HG02588 (cell line): ENCODE data around the gene RGS7.
"Not testable (repeated sequence)": the region's sequence is repeated elsewhere in the genome, so short reads cannot be mapped to it uniquely, and the experiment has no call there.

Source experiments
- ATAC-seq: cut with Tn5 transposase; IDR thresholded peaks from one replicate; pipeline ENCODE4 v1.9.1; 2021; ENCODE audit warnings: mild to moderate bottlenecking, moderate library complexity; ENCODE audit not compliant: unreplicated experiment

The RGS7 gene

DNA sequence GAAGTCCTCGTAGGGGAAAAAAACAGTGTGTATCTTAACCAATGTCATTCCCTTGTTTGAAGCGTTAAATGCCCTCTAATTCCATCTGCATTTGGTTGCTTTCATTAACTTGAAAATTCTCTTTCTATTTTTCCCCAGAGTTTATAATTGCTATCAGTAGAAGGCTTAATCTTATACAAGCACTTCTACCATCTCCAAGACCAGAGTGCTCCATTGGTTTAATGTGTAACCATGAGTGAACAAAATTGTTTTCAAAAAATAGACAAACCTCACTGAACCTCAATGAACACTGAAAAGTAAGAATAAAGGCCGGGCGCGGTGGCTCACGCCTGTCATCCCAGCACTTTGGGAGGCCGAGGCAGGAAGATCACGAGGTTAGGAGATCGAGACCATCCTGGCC is 141.3 kb downstream of the RGS7 start:
- no peak for ATAC-seq

DNA sequence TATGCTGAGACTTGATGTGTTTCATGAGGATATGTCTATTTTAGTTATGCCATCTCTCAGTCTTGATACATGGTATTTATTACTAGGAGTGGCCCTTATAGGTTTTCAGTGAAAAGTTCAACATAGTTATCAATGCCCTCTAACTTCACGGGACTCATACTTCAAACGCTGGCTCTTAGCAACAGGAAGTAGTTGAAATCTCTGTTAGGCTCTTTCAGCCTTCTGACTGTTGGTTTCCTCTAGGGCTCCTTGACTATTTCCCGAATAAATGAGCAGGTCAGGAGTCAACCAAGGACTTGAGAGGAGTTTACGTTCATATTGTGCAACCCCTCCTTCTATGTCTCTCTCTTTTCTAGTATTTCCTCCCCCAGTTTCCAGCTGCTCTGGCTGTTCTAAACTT is 141.8 kb downstream of the RGS7 start:
- ATAC-seq = no peak

DNA sequence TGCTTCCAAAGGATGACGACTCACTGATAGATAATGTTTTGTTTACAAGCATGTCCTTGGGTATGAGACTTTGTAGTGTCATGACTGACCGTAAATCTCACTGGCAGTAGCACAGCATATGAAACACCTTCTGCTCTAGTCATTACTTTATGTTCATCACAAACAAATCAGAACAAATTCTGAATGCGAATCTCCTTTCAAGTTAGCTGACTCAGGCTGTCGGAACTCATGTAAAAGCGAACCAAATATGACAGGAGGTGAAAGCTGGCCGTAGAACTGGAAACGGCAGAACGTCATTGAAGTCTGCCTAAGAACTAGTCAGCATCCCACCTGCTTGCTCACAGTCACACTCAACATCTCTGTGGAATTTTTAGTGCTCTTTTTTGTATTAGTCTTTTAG is 143.9 kb downstream of the RGS7 start:
- ATAC-seq = no peak

DNA sequence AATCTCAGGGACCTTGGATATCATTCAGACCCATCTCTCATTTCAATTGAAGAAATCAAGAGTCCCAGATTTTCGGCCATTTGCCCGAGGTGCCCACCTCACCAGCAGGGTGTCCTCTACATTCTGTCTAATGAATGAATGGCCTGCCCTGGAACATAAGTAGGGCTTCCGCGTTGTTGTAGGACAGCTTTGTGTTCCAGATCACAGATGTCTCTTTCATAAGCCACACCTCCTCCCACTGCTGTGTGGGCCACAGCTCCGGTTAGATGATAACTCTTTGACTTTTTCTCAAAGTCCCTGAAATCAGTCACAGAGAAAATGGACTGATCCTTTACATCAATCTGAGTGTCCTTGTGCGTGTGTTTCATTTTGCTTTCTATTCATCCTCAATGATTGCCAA is 144.4 kb downstream of the RGS7 start:
- no peak for ATAC-seq

DNA sequence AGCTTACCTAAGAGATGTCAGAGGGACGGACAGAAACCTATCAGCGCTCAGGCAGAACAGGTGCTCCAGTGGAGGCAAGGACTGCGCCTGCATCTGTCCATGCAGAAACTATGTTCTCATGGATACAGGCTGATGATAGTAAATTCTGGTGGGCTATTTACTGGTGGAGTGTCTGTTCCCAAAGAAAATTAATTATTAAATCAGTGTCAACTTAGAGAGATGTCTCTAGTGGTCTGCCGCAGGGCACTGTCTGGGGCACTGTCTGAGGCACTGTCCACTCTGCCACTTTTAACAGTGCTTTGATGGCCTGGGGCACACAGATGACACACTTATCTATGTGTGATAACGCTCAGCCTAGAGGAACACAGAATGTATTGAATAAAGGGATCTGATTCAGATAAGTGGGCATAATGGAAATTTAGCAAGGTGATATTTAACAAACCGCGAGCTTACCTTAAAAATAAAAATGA is 148.1 kb downstream of the RGS7 start:
- no peak for ATAC-seq

DNA sequence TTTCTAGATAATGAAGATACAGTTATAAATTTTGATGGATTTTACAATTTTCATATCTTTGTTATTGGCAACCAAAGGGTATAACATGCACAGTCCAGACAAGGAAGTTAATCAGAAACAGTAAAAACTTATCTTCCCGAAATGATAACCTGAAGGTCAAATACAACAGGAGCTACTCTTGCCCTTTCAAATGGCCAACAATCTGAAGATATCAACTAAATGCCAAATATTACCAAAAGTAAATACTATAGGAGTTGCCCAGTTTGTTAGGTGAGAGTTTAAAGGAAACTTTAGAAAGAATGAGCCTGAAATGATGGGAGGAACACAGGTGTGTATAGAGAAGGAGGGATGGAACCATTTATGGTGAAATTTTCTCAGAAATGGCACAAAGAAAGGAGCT is 153.2 kb downstream of the RGS7 start:
- no peak for ATAC-seq

DNA sequence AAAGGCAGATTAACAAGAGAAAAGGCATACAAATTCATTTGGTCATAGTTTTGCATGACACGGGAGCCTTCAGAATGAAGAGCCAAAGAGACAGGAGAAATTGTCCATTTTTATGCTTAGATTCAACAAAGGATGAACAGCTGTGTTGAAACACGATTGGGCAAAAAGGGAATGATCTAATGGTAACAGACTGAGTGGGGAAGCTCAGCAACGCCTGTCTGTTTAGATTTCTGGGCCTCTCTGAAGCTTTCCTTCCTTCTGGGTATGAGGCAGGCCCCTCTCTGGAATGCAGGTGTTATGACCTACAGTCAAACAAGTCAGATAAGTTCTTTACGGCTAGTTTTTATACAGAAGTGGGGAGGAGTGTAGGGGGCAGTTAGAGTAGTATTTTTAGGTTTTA is 154.6 kb downstream of the RGS7 start:
- no peak for ATAC-seq

DNA sequence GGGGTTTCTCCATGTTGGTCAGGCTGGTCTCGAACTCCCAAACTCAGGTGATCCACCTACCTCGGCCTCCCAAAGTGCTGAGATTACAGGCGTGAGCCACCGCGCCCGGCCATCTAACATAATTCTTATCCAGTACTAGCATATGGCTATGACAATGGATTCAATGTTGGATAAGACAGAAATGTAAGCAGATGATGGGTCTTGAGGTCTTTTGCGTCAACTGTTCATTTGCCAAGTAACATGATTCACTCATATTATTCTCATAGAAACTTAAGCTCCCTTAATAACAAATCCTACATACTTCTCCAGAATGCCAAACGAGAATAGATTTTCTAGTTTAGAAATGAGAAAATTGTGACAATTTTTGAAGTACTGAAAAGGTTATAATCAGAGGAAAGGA is 170.3 kb downstream of the RGS7 start:
- ATAC-seq = no peak

DNA sequence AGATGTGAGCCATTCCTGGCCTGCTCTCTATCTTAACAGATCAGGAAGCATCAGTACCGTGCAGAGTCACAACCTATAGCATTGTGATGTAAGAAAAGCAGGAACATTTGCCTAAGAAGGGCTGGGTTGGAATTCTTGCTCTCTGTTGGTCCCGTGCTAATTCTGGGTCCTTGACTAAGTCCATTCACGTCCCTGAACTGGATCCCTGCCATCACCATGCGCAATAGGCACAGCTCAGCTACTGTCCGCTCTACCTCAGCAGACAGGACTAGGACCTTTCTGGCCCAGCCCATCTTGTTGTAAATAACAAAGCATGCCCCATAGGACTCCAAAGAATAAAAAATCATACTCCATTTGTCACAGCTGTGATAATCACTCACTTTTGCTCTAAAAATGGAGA is 175.0 kb downstream of the RGS7 start:
- no peak for ATAC-seq

DNA sequence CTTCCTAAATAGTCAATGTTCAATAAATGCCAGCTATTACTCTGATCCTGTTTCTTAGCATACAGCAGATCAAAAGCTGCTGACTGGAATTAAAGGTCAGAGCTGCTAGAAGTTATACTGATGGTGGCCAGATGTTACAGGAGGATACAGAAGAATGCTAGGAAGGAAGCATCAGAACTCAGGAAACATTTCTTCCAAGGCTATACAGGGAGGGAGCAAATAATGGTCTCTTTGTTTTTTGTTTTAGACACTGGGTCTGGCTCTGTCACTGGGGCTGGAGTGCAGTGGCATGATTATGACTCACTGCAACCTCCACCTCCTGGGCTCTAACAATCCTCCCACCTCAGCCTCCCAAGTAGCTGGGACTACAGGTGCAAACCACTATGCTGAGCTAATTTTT is 175.5 kb downstream of the RGS7 start:
- ATAC-seq = no peak

DNA sequence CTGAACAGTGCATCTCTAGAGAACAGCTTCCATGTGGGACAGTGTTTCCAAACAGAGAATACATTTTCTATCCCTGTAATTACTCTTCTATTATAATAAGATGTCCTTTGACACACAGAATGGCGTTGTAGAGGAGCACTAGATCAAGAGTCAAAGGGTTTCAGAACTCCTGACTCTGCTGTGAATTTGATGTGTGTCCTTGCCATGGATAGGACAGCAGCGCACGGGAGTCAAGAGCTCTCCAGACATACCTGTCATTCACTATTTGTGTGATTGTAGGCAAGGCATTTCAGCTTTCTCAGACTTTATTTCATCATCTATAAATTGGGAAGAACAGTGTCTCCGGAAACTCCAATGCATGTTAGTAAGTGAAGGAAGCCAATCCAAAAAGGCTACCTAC is 176.4 kb downstream of the RGS7 start:
- no peak for ATAC-seq

DNA sequence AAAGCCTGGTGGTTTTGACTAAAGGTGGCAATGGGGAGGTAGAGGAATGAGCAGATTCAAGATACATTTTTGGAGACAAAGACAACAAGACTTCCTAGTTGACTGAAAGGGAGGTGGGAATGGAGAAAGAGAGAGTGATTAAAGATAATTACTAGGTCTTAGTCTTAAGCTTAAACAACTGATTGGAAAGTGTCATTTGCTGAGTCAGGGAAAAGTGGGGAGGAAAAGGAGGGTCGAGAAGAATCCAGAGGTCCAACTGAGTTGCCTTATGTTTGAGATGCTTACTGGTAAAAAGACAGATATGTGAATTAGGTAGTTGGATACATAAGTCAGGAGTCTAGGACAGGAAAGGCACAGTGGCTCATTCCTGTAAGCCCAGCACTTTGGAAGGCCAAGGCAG is 179.3 kb downstream of the RGS7 start:
- no peak for ATAC-seq

DNA sequence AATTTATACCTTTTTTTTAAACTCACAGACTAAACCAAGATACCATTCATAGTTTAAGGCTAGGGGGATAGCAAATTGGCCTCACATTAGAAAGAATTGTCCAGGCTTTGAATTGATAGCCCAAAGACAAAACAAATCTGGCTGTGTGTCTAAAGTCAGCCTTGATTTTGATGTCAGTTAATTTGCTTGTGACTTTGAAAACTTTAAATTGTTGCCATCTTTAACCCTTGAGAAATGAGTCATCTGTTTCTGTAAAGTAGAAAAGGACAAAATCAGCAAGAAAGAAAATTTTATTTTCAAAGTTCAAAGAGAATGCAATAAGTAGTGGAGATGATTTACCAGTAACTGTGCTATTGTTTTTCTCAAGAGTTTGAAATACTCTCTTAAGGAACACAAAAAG is 184.5 kb downstream of the RGS7 start:
- no peak for ATAC-seq

DNA sequence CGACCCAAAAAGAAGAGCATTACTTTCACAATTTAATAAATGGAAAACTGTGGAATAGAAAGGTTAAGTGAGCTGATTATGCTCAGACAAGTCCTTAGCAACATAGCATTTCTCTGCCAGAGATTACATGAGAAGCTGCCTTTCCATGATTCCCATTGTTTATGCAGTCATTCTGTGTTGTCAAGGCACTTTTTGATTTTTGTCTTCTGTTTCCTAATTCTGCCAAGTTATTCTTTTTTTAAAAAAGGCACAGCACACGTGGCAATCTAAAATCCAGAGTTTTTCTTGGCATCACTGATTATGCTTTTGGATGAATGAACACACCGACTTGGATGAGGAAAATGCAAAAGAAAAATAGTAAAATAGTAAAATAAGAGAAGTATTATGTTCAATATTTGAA is 185.0 kb downstream of the RGS7 start:
- no peak for ATAC-seq

DNA sequence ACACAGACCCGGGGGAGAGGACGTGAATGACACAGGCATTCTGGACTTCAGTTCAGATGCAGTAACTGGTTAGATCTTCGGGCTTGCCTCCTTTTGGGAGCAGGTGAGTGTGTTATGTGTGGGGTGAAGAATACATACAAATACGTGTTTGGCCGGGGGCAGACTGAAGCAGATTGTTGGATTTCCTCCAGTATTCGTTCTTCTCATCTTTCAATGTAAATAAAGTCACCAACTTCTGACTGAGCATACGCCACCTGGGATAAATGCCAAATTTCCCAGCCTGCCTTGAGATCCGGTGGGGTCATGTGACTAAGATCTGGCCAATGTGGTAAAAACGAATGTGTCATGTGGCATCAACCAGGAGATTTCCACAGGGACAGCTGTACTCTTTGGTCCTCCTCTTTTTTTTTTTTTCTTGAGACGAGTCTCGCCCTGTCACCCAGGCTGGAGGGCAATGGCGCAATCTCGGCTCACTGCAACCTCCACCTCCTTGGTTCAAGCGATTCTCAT is 189.8 kb downstream of the RGS7 start:
- ATAC-seq = no peak

DNA sequence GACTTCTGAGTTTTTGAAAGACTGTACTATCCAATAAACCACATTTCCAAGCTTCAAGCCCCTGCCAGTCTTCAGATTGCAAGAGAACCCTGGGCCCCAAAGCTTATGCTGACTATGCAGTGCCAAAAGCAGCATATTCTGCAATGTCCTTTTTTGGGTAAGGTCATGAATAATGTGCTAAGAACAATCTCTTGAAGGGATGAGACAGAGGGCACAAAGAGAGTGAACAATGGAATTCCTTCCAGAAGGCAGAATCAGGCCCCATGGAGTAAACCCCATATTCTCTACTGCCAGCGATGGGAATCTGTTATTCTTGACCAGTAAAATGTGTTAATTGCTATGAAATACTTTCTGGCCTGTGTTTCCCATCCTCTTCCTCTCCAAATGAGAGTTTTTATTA is 190.4 kb downstream of the RGS7 start:
- ATAC-seq = no peak

DNA sequence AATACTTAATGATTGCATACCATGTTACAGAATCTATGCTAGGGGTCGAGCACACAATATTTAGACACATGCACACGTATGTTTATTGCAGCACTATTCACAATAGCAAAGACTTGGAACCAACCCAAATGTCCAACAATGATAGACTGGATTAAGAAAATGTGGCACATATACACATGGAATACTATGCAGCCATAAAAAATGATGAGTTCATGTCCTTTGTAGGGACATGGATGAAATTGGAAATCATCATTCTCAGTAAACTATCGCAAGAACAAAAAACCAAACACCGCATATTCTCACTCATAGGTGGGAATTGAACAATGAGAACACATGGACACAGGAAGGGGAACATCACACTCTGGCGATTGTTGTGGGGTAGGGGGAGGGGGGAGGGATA is 191.7 kb downstream of the RGS7 start:
- ATAC-seq = not testable (repeated sequence)

DNA sequence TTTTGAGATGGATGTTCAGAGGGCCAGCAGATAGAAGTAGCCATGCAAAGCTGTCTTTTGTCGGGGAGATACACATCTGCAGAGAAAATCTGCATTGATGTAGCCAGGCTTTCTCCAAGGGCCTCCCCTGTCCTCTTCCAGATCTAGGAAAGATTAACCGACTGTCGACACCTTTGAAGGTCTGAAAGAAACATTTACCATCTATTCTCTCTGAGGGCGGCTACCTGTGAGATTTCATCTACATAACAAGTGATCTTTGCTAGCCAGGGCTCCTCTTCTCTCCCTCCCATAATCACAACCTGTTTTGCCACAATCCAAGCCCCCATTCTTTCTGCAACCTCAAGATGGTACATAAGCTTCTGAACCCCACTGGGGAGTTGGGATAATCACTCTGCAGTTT is 193.6 kb downstream of the RGS7 start:
- no peak for ATAC-seq

DNA sequence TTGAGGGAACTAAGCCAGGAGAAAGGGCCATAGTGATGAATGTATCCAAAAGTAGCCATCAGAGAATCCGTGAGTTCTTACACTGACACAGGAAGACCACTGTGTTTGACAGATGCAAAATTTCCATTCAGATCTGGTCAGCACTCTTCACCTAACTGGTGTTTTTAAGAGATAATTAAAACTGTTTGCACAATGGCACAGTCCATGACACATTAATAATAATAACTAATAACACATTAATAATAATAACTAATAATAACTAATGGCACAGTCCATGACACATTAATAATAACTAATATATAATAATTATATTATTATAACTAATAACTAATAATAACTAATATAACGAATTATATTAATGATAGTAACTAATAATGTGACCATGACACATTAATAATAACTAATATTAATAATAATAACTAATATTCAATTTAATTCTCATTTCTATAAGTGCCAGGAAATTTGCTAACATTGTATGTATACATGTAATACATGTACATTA is 195.8 kb downstream of the RGS7 start:
- ATAC-seq = no peak

DNA sequence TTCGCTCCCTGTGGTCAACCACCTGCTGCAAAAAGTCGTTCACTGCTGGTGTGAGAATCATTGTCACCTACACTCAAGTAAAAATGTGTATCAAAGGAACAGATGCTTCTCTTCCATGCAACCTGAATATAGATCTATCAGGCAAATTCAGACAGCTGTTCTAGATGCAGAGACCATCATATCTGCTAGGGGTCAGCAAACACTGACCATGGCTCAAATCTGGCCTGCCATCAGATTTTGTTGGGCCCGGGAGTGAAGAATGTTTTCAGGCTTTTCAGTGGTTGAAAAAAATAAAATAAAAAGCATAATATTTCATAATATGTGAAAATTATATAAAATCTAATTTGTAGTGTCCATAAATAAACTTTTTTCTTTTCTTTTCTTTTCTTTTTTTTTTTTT is 199.6 kb downstream of the RGS7 start:
- no peak for ATAC-seq

DNA sequence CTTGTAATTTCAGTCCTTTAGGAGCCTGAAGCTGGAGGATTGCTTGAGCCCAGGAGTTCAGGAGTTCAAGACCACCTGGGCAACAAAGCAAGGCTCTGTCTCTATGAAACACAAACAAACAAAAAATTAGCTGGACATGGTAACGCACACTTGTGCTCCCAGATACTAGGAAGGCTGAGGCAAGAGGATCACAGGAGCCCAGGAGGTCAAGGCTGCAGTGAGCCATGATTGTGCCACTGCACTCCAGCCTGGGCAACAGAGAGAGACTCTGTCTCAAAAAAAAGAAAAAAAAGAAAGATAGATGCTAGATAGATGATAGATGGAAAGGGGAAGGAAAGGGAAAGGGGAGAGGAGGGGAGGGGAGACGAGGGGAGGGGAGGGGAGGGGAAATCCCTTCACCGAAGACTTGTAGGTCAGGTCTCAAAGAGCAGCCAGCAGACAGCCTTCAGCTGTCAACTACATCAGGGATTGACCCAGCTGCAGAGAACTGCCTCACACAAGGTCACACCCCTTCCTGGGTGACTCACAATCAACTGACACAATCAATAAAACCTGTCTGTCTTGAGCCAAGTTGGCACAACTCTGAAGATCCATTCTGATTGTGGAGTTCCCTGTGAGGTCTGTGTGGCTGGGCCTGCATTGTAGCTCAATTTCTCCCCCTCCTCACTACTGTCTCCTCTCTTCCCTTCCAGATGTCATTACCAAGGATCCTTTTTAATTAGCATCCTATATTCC is 200.6 kb downstream of the RGS7 start:
- no peak for ATAC-seq

DNA sequence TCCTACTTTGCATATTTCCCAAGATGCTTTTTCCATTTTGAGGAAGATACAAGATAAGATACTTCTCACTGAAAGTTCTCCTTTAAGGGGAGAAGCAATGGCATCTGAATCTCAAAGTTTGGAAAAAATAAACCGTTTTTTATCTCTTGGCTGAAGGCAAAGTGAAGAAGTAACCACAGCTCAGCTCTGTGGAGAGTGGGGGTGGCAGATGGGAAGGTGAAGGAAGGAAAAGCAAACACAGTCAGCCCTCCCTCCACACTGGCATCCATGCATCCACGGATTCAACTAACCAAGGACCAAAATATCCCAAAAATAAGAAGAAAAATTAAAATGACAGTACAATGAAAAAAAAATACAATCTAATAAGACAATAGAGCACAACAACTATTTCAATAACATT is 211.1 kb downstream of the RGS7 start:
- no peak for ATAC-seq
